Measurements from ENCODE around the gene ICE2.
A peak's percentile ranks its signal among the peaks of the same experiment; 100 is the strongest.

The ICE2 gene
- total RNA-seq = 95.9 to 106 reads per million in 2 donors

DNA sequence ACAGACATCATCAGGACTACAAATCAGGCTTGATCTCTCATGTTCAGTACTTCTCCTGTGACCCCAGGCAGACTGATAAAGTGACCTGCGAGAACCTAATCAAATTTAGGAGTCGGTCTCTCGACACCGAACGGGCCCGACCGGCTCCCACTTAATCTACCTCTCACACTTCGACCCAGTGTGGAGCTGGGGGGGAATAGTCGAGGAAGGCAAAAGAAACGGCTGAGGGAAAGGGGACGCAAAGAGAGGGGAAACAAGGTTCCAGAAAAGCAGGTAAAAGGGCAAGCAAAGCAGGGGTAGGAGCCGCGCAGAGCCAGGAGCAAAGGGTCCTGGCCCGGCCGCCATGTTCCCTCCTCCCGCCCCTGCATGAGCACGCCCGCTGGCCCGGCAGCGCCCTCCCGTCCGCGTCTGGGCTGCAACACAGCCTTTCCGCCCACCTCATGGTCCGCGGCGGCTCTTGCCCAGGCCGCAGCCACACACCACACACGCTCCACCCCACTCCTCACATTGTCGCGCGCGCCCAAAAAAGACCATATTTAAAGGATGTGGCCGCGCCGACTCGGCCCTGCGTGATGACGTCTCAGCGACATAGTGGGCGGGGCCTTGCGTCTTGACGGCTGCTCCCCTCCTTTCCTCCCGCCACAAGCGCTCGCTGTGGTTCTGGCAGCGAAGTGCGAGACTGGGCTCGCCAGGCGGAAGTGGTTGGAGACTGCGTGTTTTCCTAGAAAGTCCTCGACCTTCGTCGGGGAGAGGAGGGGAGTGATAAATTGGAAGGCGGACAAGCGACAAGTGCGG lies at the start of gene ICE2:
ICE2 (minus strand) TSS at position 577 of the 795 bp plus-strand sequence. CDS start 1,165 bp downstream, outside the sequence.
- DNase-seq = peak; percentile 84

DNA sequence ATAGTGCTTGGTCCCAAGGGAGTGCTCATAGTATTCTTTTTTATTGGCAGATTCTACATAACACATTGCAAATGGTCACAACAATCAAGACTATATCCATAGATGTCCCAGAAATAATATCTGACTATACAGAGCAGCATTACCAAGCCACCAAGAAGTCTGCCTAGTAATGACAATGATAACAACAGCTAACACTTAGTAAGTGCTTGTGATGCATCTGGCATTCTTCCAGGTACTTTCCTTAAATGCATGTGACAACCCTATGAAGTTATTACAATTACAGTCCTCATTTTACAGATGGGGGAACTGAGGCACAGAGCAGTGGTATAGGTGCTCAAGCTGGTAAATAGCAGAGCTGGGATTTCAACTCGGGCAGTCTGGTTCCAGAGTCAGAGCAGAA lies 49.6 kb upstream of the ICE2 start:
- no peak for DNase-seq

GRCh38 chr15:60527456-60527855 lies 48.5 kb upstream of the ICE2 start:
- DNase-seq = no peak

GRCh38 chr15:60526127-60526616 lies 47.2 kb upstream of the ICE2 start:
- DNase-seq = no peak

DNA sequence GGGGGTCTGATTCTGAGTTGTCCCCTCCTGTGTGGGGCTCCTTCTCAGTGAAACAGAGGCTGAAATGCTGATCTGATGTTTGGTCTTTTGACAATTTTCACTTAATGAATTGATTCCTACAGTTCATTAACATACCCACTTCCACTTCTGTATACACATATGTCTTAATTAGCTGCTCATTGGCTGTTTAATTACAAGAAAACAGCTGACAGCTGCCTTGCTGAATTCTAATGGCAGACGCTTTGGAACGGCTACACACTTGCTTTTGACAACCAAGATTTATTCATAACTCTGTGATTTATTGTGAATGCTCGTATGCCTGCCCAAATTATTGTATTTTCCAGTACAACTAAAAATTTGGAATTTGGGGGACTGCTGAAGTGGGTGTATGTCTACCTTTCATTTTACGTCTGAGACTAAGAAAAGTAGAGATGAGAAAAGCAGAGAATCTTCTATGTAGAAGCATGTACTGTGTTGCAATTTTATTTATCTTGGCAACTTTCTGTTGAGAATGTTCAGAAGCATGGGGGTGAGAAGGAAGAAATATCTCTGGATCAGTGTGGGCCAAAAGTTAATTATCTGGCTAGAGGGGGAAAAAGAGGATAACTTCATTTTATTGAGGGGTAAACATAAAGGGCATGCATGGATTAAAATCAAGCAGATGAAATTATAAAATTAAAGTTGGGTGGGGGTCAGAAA lies 46.5 kb upstream of the ICE2 start:
- DNase-seq = no peak

- DNase-seq = no peak
Observed at GRCh38 chr15:60523056-60523455, 44.1 kb upstream of the ICE2 start.

- DNase-seq = no peak
Observed at GRCh38 chr15:60520825-60521368, 42.0 kb upstream of the ICE2 start.

DNA sequence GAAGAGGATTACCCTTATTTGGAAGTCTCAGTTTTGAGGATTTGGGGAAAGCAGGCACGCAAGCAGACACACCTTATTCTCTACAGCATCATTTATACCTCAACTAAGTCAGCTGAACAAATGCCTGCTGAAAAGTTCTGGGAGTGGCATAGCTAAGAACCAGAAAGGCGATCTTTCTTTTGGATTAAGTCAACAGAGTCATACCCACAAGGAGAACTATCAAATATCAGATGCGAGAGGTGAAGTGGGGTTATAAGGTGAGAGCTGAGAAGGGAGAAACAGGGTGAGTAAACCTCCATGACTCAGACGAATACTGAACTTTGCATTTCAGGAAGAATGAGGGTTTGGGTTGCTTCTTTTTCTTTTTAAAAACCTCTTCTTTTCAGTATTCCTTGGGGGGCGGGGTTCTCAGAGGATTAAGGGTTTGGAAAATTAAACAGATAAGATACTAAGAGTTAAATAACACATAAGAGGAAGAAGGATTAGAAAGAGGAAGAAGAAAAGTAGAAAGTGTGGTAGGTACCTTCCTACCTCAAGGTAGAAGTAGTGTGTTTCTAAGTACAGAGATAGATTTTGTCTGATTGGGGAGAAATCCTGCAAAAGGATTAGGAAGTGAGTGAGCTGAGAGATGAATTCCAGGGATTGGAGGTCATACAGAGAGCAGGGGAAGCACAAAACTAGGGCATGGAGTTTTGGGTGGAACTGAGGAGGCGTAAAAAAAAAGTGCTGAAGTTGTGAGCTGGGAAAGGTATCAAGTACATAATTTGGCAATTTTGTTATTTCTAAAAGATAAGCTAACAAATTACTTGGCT lies 41.3 kb upstream of the ICE2 start:
- no peak for DNase-seq

- DNase-seq = no peak
Observed at GRCh38 chr15:60519218-60519617, 40.3 kb upstream of the ICE2 start.

DNA sequence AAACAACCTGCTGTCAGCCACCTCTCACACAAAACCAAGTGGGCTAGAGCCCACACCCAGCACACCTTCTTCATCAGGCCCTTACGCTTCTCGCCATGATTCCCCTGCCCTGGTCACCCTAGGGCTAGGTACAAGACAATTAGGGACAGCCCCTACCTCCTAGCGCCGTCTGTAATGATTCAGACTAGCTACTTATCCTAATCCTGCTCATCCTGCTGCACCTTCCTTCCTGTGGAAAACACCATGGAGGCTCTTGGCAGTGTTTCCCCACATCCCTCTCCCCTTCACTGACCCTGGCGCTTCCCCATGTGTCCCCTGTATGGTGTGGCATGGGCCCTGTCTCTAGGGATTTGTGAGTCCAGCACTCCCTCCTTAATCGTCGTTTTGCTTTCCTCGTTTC lies 39.6 kb upstream of the ICE2 start:
- DNase-seq = no peak

DNA sequence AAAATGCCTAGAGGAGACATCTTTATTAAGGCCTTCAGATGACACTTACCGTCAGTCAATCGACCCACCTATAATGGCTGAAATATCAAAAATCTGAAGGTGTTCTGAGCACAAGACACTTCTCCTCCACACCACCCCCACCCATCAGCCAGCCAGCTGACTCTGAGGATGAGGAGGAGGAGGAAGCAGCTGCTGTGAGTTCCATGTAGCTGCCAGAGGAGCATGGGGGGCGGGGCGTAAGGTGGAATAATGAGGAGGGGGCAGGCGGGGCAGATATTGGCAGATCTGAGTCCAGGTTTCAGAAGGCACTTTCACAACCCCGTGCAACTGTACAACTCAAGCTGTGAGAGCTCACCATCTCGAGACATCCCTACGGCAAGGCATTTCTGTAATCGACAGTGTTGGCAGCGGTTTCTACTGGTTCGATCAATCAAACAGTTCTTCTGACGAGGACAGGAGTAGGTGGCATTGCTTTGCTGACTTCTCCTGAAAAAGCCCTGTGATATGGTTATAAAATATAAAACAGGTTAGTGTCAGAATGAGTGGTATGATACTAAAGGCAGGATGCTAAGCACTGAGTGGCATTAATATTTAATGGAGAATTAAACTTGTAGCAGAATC lies 35.4 kb upstream of the ICE2 start:
- DNase-seq = no peak

DNA sequence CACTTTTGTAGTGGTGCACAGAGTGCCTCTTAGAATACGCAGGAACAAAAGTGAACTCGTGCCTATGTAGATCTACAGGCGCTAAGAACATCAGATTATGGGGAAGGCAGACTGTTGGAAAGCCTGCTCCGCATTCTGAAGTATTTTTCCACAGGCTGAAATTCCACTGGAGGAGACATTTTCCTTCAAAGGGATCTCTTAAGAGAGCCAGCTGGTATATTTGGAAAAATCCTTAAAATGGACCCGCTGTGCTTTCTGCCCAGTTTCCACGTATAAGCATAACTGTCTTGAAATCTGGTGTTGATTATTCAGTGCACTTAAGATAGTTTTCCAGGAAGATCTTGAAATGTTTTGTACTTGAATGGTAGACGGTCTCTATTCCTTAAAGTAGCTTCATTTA lies 34.7 kb upstream of the ICE2 start:
- DNase-seq = no peak

DNA sequence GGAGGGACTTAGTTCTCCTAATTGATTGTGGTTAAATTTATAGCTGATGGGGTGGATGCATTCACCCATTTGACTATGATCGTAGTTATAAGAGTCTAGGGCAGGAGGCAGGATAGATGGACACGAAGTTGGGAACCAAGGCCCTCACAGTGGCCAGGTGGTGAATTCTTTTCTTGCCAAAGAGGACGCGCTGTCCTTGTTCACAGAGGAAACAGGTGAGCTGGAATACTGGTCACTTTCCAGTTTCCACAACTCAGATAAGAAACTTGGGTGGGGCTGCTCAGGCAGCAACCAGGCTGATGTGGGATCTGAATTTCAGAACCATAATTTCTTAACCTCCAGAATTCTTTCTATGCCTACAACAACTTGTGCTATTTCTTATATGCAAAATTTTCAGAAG lies 34.0 kb upstream of the ICE2 start:
- DNase-seq = no peak

GRCh38 chr15:60511351-60512031 lies 32.5 kb upstream of the ICE2 start:
- DNase-seq = no peak

DNA sequence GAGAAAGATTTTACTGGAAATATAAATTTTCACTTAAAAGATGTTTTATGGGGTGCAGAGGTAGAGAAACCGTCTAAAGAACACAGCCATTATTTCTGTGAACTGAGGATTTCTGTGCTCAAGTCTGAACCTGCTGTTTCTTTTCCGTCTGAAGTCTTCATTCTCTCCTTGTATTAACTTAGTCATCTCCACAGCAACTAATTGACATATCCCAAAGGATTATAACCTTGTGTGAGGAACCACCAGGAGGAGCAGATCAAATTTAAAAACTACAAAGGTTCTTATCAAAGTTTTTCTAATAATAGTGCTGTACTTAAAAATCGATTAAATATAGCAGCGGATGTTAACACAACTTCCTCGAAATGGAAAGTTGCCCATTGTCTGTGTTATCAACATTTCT lies 31.1 kb upstream of the ICE2 start:
- no peak for DNase-seq

GRCh38 chr15:60509470-60509869 lies 30.5 kb upstream of the ICE2 start:
- no peak for DNase-seq

GRCh38 chr15:60508442-60508841 lies 29.5 kb upstream of the ICE2 start:
- no peak for DNase-seq

DNA sequence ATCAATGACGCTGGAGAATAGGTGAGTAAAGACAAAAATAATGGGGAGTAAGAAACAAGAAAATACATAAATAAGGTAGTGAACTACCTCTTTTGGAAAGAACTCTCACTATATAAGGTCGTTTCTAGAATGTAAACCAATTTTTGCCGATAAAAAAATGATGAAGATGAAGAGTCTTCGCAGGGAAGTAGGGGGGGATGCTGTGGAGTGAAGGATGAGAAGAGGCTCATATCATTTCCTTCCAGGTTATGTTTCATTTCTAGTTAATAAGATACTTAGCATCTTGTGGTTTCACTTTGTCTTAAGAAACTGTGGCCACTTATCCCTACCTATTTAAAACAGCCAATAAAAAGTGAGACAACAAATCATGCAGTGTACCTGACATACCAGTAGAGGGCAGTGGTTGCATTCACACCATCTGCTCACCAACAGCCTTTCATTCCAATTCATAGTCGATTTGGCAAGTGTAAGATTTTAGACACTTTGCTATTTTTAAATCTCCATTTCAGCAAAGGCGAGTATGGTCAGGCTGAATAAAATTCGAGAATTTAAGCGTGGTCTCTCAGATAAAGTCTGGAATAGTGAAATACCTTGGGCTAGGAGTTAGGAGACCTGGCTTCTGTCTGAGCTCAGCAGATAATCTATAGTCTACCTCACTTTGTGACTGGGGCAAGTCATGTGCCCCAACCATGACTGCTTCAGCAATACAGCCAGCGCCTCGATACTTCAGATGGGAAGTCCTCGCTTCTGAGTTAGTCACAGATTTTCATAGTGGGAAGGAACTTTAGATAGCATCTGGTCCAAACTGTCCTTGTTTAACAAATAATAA lies 28.9 kb upstream of the ICE2 start:
- DNase-seq = no peak

GRCh38 chr15:60496853-60497252 lies 17.9 kb upstream of the ICE2 start:
- no peak for DNase-seq

GRCh38 chr15:60494108-60494507 lies 15.2 kb upstream of the ICE2 start:
- no peak for DNase-seq

DNA sequence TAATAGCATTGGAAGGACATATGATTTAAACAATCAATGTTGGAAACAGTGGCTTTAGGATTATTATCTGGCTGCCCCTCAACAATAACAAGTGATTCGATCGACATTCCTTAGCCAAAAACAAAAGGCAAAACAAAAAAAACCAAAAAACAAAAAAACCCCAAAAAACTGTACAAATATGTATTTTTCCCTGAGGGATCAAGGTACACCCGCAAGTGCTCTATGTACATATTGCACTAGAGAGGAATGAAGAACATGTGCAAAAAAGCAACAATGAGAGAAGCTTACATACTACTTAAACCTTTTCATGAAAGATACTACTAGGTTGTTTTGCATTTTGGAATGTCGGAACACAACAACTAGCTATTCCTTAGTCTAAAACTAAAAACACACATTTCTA lies 14.2 kb upstream of the ICE2 start:
- DNase-seq = no peak

All from activated gamma-delta T cell (primary cell).